H1 (cell line): Measurements from ENCODE around the gene PDLIM3. TPM values are rescaled to one million over a fixed set of nuclear protein-coding genes. Genes with fewer than 3 reads are reported as not detected.

Experiments
- CTCF ChIA-PET: fragments of 300-600 bp; sonication (Branson Sonifier 250); formaldehyde crosslinking; loops from one replicate; lab custom pipeline; 2021; ENCODE audit not compliant: partially characterized antibody; lab: Charles Lee
- POLR2A ChIA-PET: fragments of 300-600 bp; sonication (Branson Sonifier 250); formaldehyde crosslinking; loops from one replicate; lab custom pipeline; 2021; ENCODE audit warnings: inconsistent platforms; ENCODE audit not compliant: partially characterized antibody; lab: Charles Lee
- DNase-seq, 2 experiments: peaks; one replicate each; pipeline versions ENCODE4 v3.0.0 to v3.0.0-alpha.2; 2010 to 2022; ENCODE audit warnings: low spot score in 2 of 2, low read depth in 1 of 2, mixed read lengths in 1 of 2
- FAIRE-seq: peaks from 2 replicates; lab custom pipeline; 2011; peaks lifted over from hg19 to GRCh38; lab: Jason Lieb, UNC
- H2AFZ ChIP-seq: 2 replicates; pipeline ENCODE4 v1.8.1; 2012; ENCODE audit warnings: low read length, inconsistent platforms
- H2AK5ac ChIP-seq: 2 replicates; pipeline ENCODE4 v1.6.1; 2013; ENCODE audit warnings: low read depth, low read length
- H2BK120ac ChIP-seq: replicated peaks from 2 replicates; pipeline ENCODE3; 2013; ENCODE audit warnings: low read depth, low read length, inconsistent platforms
- H2BK12ac ChIP-seq: 2 replicates; pipeline ENCODE4 v1.6.1; 2013; ENCODE audit warnings: low read depth, low read length
- H2BK15ac ChIP-seq: 2 replicates; pipeline ENCODE4 v1.6.1; 2013; ENCODE audit warnings: low read length
- H2BK20ac ChIP-seq: 2 replicates; pipeline ENCODE4 v1.6.1; 2013; ENCODE audit warnings: low read length
- H2BK5ac ChIP-seq: 2 replicates; pipeline ENCODE4 v1.6.1; 2013; ENCODE audit warnings: low read depth, low read length
- H3K14ac ChIP-seq: 2 replicates; pipeline ENCODE4 v1.6.1; 2013; ENCODE audit warnings: inconsistent platforms; ENCODE audit not compliant: insufficient read length
- H3K18ac ChIP-seq: 2 replicates; pipeline ENCODE4 v1.6.1; 2013; ENCODE audit warnings: low read length; ENCODE audit errors: extremely low read depth
- H3K23ac ChIP-seq: 2 replicates; pipeline ENCODE4 v1.6.1; 2013; ENCODE audit warnings: inconsistent platforms; ENCODE audit not compliant: insufficient read length
- H3K23me2 ChIP-seq: 2 replicates; pipeline ENCODE4 v1.6.1; 2013; ENCODE audit warnings: low read depth, low read length
- H3K27ac ChIP-seq: 2 replicates; pipeline ENCODE4 v1.6.1; 2011; ENCODE audit warnings: low read depth, low read length, inconsistent platforms
- H3K27me3 ChIP-seq, 4 experiments: replicated peaks in 1 of 4; 1 replicate in 1 of 4; 2 replicates in 3 of 4; pipeline versions ENCODE4 v1.6.1 to v1.8.1; 2011 to 2013; ENCODE audit warnings: low read length in 3 of 4, mild to moderate bottlenecking in 3 of 4, inconsistent platforms in 2 of 4, mixed read lengths in 2 of 4, moderate library complexity in 1 of 4; ENCODE audit not compliant: control insufficient read depth in 3 of 4, insufficient read depth in 3 of 4; ENCODE audit errors: extremely low read depth in 1 of 4
- H3K36me3 ChIP-seq, 4 experiments: 2 replicates each; pipeline versions ENCODE4 v1.6.1 to v1.8.1; 2011 to 2013; ENCODE audit warnings: mild to moderate bottlenecking in 4 of 4, low read length in 3 of 4, moderate library complexity in 2 of 4, control low read depth in 1 of 4, inconsistent platforms in 1 of 4; ENCODE audit not compliant: insufficient read depth in 4 of 4, control insufficient read depth in 2 of 4
- H3K4ac ChIP-seq: replicated peaks from 2 replicates; pipeline ENCODE3; 2013; ENCODE audit warnings: low read length, low read depth, mixed read lengths, inconsistent platforms; ENCODE audit not compliant: insufficient read length
- H3K4me1 ChIP-seq, 4 experiments: replicated peaks in 1 of 4; 1 replicate in 1 of 4; 2 replicates in 3 of 4; pipeline versions ENCODE4 v1.6.1 to v1.8.1; 2011 to 2013; ENCODE audit warnings: low read length in 3 of 4, inconsistent platforms in 2 of 4, mixed read lengths in 1 of 4; ENCODE audit not compliant: insufficient read depth in 4 of 4, control insufficient read depth in 3 of 4
- H3K4me2 ChIP-seq, 2 experiments: 2 replicates each; pipeline versions ENCODE4 v1.6.1 to v1.8.1; 2011 to 2013; ENCODE audit warnings: low read depth in 2 of 2, low read length in 2 of 2, control low read depth in 1 of 2, inconsistent platforms in 1 of 2, mild to moderate bottlenecking in 1 of 2; ENCODE audit not compliant: insufficient read depth in 1 of 2
- H3K4me3 ChIP-seq, 4 experiments: fragments of 200-600, 300-600 bp in 1 of 4; sonication (generic), shearing (Covaris generic), sonication (Bioruptor Twin) in 1 of 4; 2 replicates each; pipeline versions ENCODE4 v1.5.1 to v1.8.1; 2011 to 2016; ENCODE audit warnings: low read length in 4 of 4, low read depth in 3 of 4, control low read depth in 2 of 4, inconsistent platforms in 2 of 4, mild to moderate bottlenecking in 2 of 4, mixed read lengths in 1 of 4, moderate library complexity in 1 of 4; ENCODE audit not compliant: insufficient read depth in 2 of 4; ENCODE audit errors: extremely low read depth in 1 of 4
- H3K56ac ChIP-seq: replicated peaks from 2 replicates; pipeline ENCODE3; 2013; ENCODE audit warnings: low read depth, mild to moderate bottlenecking, mixed read lengths, low read length, inconsistent platforms; ENCODE audit not compliant: insufficient read length
- H3K79me1 ChIP-seq: 2 replicates; pipeline ENCODE4 v1.6.1; 2013; ENCODE audit warnings: low read depth, low read length, control low read depth
- H3K79me2 ChIP-seq, 2 experiments: 2 replicates each; pipeline versions ENCODE4 v1.6.1 to v1.8.1; 2012 to 2013; ENCODE audit warnings: low read length in 2 of 2, mild to moderate bottlenecking in 2 of 2, inconsistent platforms in 1 of 2; ENCODE audit not compliant: insufficient read depth in 2 of 2, control insufficient read depth in 1 of 2
- H3K9ac ChIP-seq, 4 experiments: replicated peaks in 1 of 4; 1 replicate in 1 of 4; 2 replicates in 3 of 4; pipeline versions ENCODE4 v1.6.1 to v1.8.1; 2011 to 2013; ENCODE audit warnings: low read depth in 3 of 4, low read length in 3 of 4, control low read depth in 2 of 4, mild to moderate bottlenecking in 2 of 4, moderate library complexity in 2 of 4, inconsistent platforms in 1 of 4; ENCODE audit errors: extremely low read depth in 1 of 4
- H3K9me3 ChIP-seq, 2 experiments: 2 replicates each; pipeline versions ENCODE4 v1.6.1 to v1.8.1; 2012 to 2013; ENCODE audit warnings: mild to moderate bottlenecking in 2 of 2, moderate library complexity in 2 of 2, control low read depth in 1 of 2, inconsistent platforms in 1 of 2, low read depth in 1 of 2, low read length in 1 of 2, mixed read lengths in 1 of 2; ENCODE audit not compliant: insufficient read depth in 2 of 2
- H4K20me1 ChIP-seq, 2 experiments: replicated peaks in 1 of 2; 2 replicates each; pipeline versions ENCODE3 to v1.8.1; 2011 to 2013; ENCODE audit warnings: inconsistent platforms in 2 of 2, low read length in 2 of 2, mild to moderate bottlenecking in 1 of 2; ENCODE audit not compliant: insufficient read depth in 2 of 2, control insufficient read depth in 1 of 2
- H4K5ac ChIP-seq: 2 replicates; pipeline ENCODE4 v1.6.1; 2013; ENCODE audit warnings: low read length, low read depth, mixed read lengths, inconsistent platforms; ENCODE audit not compliant: insufficient read length
- H4K8ac ChIP-seq: 2 replicates; pipeline ENCODE4 v1.8.0; 2013; ENCODE audit warnings: mild to moderate bottlenecking, moderate library complexity, low read length, inconsistent platforms; ENCODE audit not compliant: insufficient read depth; ENCODE audit errors: extremely low read depth
- H4K91ac ChIP-seq: replicated peaks from 2 replicates; pipeline ENCODE3; 2013; ENCODE audit warnings: low read length, mixed read lengths, inconsistent platforms; ENCODE audit not compliant: insufficient read length
- KDM1A ChIP-seq: fragments of 200-600, 300-600 bp; sonication (generic); IDR thresholded peaks from 2 replicates; pipeline ENCODE4 v1.7.1; 2016; ENCODE audit warnings: mild to moderate bottlenecking, low read length, borderline replicate concordance
- RNF2 ChIP-seq: fragments of 200-900, 300-1000 bp; sonication (generic); IDR thresholded peaks from 2 replicates; pipeline ENCODE4 v1.7.1; 2016; ENCODE audit warnings: borderline replicate concordance, low read depth, mild to moderate bottlenecking, antibody characterized with exemption, low read length; ENCODE audit not compliant: poor library complexity, severe bottlenecking; ENCODE audit errors: missing control alignments
- RXRA ChIP-seq: IDR thresholded peaks from 2 replicates; pipeline ENCODE4 v1.6.1; 2011; ENCODE audit warnings: low read depth, mild to moderate bottlenecking, low read length, moderate library complexity; ENCODE audit not compliant: insufficient read depth
- SAP30 ChIP-seq: fragments of 300-600 bp; sonication (generic); IDR thresholded peaks from 2 replicates; pipeline ENCODE4 v1.7.1; 2012; ENCODE audit warnings: low read length, moderate library complexity, mild to moderate bottlenecking, inconsistent platforms; ENCODE audit not compliant: insufficient read depth, insufficient replicate concordance
- SIN3A ChIP-seq, 2 experiments: IDR thresholded peaks in 1 of 2; conservative IDR thresholded peaks in 1 of 2; 2 replicates each; pipeline ENCODE4 v1.6.1; 2011 to 2012; ENCODE audit warnings: low read length in 2 of 2, improper control_type of control experiment in 1 of 2, low read depth in 1 of 2, mild to moderate bottlenecking in 1 of 2
- SP2 ChIP-seq: IDR thresholded peaks from 2 replicates; pipeline ENCODE4 v1.6.1; 2012; ENCODE audit warnings: mild to moderate bottlenecking, low read length, inconsistent platforms
- TBP ChIP-seq: IDR thresholded peaks from 2 replicates; pipeline ENCODE4 v1.6.1; 2011; ENCODE audit warnings: low read depth, low read length, improper control_type of control experiment
- ZNF274 ChIP-seq: IDR thresholded peaks from 2 replicates; pipeline ENCODE4 v1.7.0; 2012; ENCODE audit warnings: low read length, borderline replicate concordance; ENCODE audit errors: extremely low read depth
- WGBS, 2 experiments: shearing (Covaris generic) in 1 of 2; methylation state at CpG; one replicate each; pipeline versions ENCODE4 v1.1.6 to v1.1.7; 2013 to 2015; ENCODE audit warnings: low lambda C conversion rate in 2 of 2, mixed read lengths in 2 of 2, inconsistent platforms in 1 of 2, low coverage in 1 of 2, missing lambda C conversion rate in 1 of 2; ENCODE audit not compliant: insufficient replicate concordance in 2 of 2, insufficient coverage in 1 of 2, insufficient read length in 1 of 2; ENCODE audit errors: extremely low coverage in 1 of 2, missing lambda C conversion rate in 1 of 2; 5-methylcytosine and 5-hydroxymethylcytosine counted together
- polyA plus RNA-seq, 7 experiments: library from polyadenylated mRNA; depleted of rRNA in 3 of 7; stranded (reverse) in 5 of 7; unstranded in 2 of 7; fragments of >200 nt in 5 of 7; fragments of 200-250 nt in 2 of 7; gene quantifications; 1 replicate in 5 of 7; 2 replicates in 1 of 7; 4 replicates in 1 of 7; pipeline versions ENCODE4 v1.2.1 to v1.2.3, GENCODE V29; 2011 to 2013; ENCODE audit warnings: missing spikeins in 2 of 7, mixed read lengths in 2 of 7
- total RNA-seq: library from RNA; stranded (reverse); fragmentation: NEBNext Ultra II Directional; extraction: Animal tissue kit (Norgen Biotek cat#: 25700); gene quantifications from 2 replicates; pipeline ENCODE4 v1.2.1, GENCODE V29; 2021
- TF ChIP-seq, protein P1 (sequence below): IDR thresholded peaks from 2 replicates; pipeline ENCODE4 v1.6.1; 2011; ENCODE audit warnings: low read length, improper control_type of control experiment

Gene PDLIM3
- total and polyA plus RNA-seq, 2 of the 8 experiments (the other 6 are each of a cell fraction or from before 2014, with no cell fraction given) = 7.6 to 8.1 TPM

DNA sequence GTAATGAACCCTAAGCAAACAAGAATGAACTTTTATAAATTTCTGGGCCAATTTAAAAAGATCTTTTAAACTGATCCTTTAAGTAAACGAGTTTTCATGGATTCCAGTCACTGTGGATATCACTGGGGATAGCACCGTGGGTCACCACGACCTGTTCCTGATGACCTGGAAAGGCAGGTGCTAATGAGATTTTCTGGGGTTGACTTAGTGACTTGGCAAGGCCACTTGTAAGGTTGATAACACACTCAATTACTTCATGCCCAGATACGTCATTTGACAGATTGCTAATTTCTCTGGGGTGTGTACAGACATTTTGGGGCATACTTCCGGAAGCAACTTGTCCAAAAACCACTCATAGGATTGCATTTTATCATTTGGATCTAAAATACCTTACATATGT is 24.5 kb downstream of the PDLIM3 start:
- Histone ChIP-seq H3K9ac (no peak overlapping the region), H4K91ac (no peak overlapping the region), H3K4me2 (no peak overlapping the region), H3K79me2 (no peaks in the 10 kb centered on the region), H3K56ac (no peak overlapping the region), H2AK5ac (no peak overlapping the region), H2BK12ac (no peak overlapping the region), H4K20me1 (no peaks in the 10 kb centered on the region), H3K36me3 (no peaks in the 10 kb centered on the region), H2BK15ac (no peak overlapping the region), H3K4me3 (no peak overlapping the region), H3K9me3 (no peaks in the 10 kb centered on the region), H4K8ac (no peak overlapping the region), H4K5ac (no peak overlapping the region), H3K23ac (no peak overlapping the region), H3K4me1 (peaks cover 0 to 2% (median 0%) of the 10 kb centered on the region in 4 experiments; a peak in 1 of 7 replicates), H2AFZ (no peak overlapping the region), H2BK5ac (no peak overlapping the region), H3K27ac (no peak overlapping the region), H3K4ac (no peak overlapping the region), H2BK20ac (no peak overlapping the region), H2BK120ac (no peak overlapping the region), H3K79me1 (no peaks in the 10 kb centered on the region), H3K23me2 (no peaks in the 10 kb centered on the region), H3K14ac (no peak overlapping the region), H3K18ac (no peak overlapping the region), H3K27me3 (no peaks in the 10 kb centered on the region)
- WGBS, 2 experiments = 89% methylated on average over 5 of the region's 5 CpGs; no CpG with 5 or more reads in 1 of the 2 experiments
- CTCF ChIA-PET = interaction anchor here (0.7 kb wide), 2 partner anchors 26 to 323 kb away, joined by 4 to 7 read pairs; no protein-coding TSS in a partner anchor
- TF ChIP-seq, protein P1, sequence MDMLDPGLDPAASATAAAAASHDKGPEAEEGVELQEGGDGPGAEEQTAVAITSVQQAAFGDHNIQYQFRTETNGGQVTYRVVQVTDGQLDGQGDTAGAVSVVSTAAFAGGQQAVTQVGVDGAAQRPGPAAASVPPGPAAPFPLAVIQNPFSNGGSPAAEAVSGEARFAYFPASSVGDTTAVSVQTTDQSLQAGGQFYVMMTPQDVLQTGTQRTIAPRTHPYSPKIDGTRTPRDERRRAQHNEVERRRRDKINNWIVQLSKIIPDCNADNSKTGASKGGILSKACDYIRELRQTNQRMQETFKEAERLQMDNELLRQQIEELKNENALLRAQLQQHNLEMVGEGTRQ = no peak
- TF ChIP-seq KDM1A (no peak), TBP (no peak), SAP30 (no peak), SP2 (no peak), ZNF274 (no peak), RNF2 (no peak), SIN3A (conservative IDR thresholded peaks at IDR 0.05 in 1 of 2, IDR thresholded peaks at IDR 0.05 in 1 of 2; ENCODE audit: low read depth in 1 of 2, low read length in 2 of 2) (no peak), RXRA (no peak)
- no peak for DNase-seq
- POLR2A ChIA-PET = interaction anchor here (0.6 kb wide), 1 partner anchor 614 kb away, joined by 3 read pairs; no protein-coding TSS in a partner anchor
- FAIRE-seq = peak; percentile 13
